HepG2 (cell line): ENCODE measurements around the gene VCX3B. TPM values are rescaled to one million over a fixed set of nuclear protein-coding genes. Genes with fewer than 3 reads are reported as not detected.

Experiments
- ATAC-seq: fragments of 200-7000 bp; cut with Tn5 transposase; 3 replicates; pipeline ENCODE4 v1.9.1; 2020; ENCODE audit warnings: mild to moderate bottlenecking, moderate library complexity
- BruUV-seq: library from RNA; stranded (reverse); fragments of 400-500 nt; replicated peaks from 2 replicates; lab custom pipeline; 2021; lab: Mats Ljungman, UMichigan
- CTCF ChIA-PET: fragments of 300-600 bp; formaldehyde crosslinking; extraction: SDS; loops from one replicate; lab custom pipeline; 2021; ENCODE audit warnings: low total read pairs, inconsistent platforms, low intra/inter-chr PET ratio; lab: Yijun Ruan, JAX
- POLR2A ChIA-PET: fragments of 350-600 bp; sonication (Branson Sonifier 250); formaldehyde crosslinking; loops from one replicate; lab custom pipeline; 2020; ENCODE audit warnings: antibody characterized with exemption, inconsistent platforms; lab: Yijun Ruan, JAX
- DNase-seq: peaks from one replicate; pipeline ENCODE4 v3.0.0-alpha.2; 2015; ENCODE audit warnings: low spot score
- FAIRE-seq: peaks from 3 replicates; lab custom pipeline; 2011; peaks lifted over from hg19 to GRCh38; lab: Jason Lieb, UNC
- H2AFZ ChIP-seq: one replicate; pipeline ENCODE4 v1.6.1; 2011; ENCODE audit warnings: low read length, inconsistent platforms
- H3K27ac ChIP-seq: fragments of 300-600 bp; 3 replicates; pipeline ENCODE4 v1.8.0; 2011; ENCODE audit warnings: mixed run types, mild to moderate bottlenecking, mixed read lengths, low read length, inconsistent platforms; ENCODE audit not compliant: insufficient read depth; ENCODE audit errors: extremely low read length
- H3K27me3 ChIP-seq, 2 experiments: fragments of 200-600 bp in 1 of 2; 2 replicates in 1 of 2; 3 replicates in 1 of 2; pipeline versions ENCODE4 v1.6.0 to v1.8.0; 2011; ENCODE audit warnings: low read length in 2 of 2, mild to moderate bottlenecking in 2 of 2, moderate library complexity in 2 of 2, inconsistent platforms in 1 of 2; ENCODE audit not compliant: insufficient read depth in 2 of 2, control insufficient read depth in 1 of 2
- H3K36me3 ChIP-seq, 2 experiments: fragments of 200-600 bp in 1 of 2; replicated peaks in 1 of 2; 2 replicates in 1 of 2; 3 replicates in 1 of 2; pipeline versions ENCODE4 v1.5.1 to v1.8.0; 2011; ENCODE audit warnings: low read length in 2 of 2, inconsistent platforms in 1 of 2; ENCODE audit not compliant: insufficient read depth in 2 of 2, control insufficient read depth in 1 of 2
- H3K4me1 ChIP-seq: 2 replicates; pipeline ENCODE4 v1.5.1; 2012; ENCODE audit warnings: low read length, inconsistent platforms; ENCODE audit not compliant: insufficient read depth
- H3K4me2 ChIP-seq: 2 replicates; pipeline ENCODE4 v1.6.0; 2011; ENCODE audit warnings: low read depth, low read length, inconsistent platforms
- H3K4me3 ChIP-seq, 3 experiments: fragments of 200-600 bp in 1 of 3; sonication (generic), shearing (Covaris generic) in 1 of 3; replicated peaks in 1 of 3; 2 replicates each; pipeline ENCODE4 v1.5.1; 2011 to 2016; ENCODE audit warnings: low read length in 3 of 3, inconsistent platforms in 2 of 3, low read depth in 2 of 3, mild to moderate bottlenecking in 2 of 3, control low read depth in 1 of 3, mixed read lengths in 1 of 3; ENCODE audit not compliant: insufficient read depth in 1 of 3
- H3K79me2 ChIP-seq: one replicate; pipeline ENCODE4 v1.6.1; 2011; ENCODE audit warnings: low read length, inconsistent platforms; ENCODE audit not compliant: insufficient read depth
- H3K9ac ChIP-seq: 2 replicates; pipeline ENCODE4 v1.6.0; 2011; ENCODE audit warnings: mild to moderate bottlenecking, low read depth, low read length, inconsistent platforms; ENCODE audit not compliant: insufficient read depth
- H3K9me3 ChIP-seq: 2 replicates; pipeline ENCODE4 v1.5.1; 2012; ENCODE audit warnings: mild to moderate bottlenecking, low read length
- H4K20me1 ChIP-seq: 2 replicates; pipeline ENCODE4 v1.6.0; 2011; ENCODE audit warnings: inconsistent platforms, mild to moderate bottlenecking, low read length, moderate library complexity; ENCODE audit not compliant: insufficient read depth
- MAFK ChIP-seq, 2 experiments: IDR thresholded peaks in 1 of 2; conservative IDR thresholded peaks in 1 of 2; 2 replicates each; pipeline ENCODE4 v1.6.1; 2011; ENCODE audit warnings: improper control_type of control experiment in 2 of 2, low read length in 2 of 2
- MIER3 ChIP-seq: IDR thresholded peaks from 2 replicates; pipeline ENCODE4 v1.6.1; 2016; ENCODE audit warnings: missing compliant biosample characterization, borderline replicate concordance
- SRSF1 ChIP-seq: fragments of 200-400 bp; formaldehyde crosslinking; optimal IDR thresholded peaks from 2 replicates; pipeline ENCODE3; 2017; ENCODE audit warnings: mild to moderate bottlenecking, low read depth, low read length, moderate library complexity
- SUZ12 ChIP-seq: fragments of 150-350 bp; IDR thresholded peaks from 2 replicates; pipeline ENCODE4 v1.6.1; 2014; ENCODE audit warnings: low read depth, low read length
- ZNF660 ChIP-seq: sonication (generic); formaldehyde crosslinking; IDR thresholded peaks from 2 replicates; pipeline ENCODE4 v1.5.1; 2020; ENCODE audit warnings: mild to moderate bottlenecking, low read depth, missing genetic modification reagents, borderline replicate concordance
- WGBS: methylation state at CpG from one replicate; pipeline ENCODE4 v1.1.6; 2017; ENCODE audit warnings: low lambda C conversion rate; 5-methylcytosine and 5-hydroxymethylcytosine counted together
- in situ Hi-C: cut with HindIII; loops from 2 replicates; pipeline ENCODE4 v1.10.0; 2017; ENCODE audit warnings: low pct_unique_long_range_greater_than_20kb; ENCODE audit not compliant: extremely low pct_ligation_motif_present
- intact Hi-C: fragments of 100-400 bp; cut with micrococcal nuclease; formaldehyde crosslinking; loops from one replicate; pipeline ENCODE4 v1.10.0; 2022; ENCODE audit not compliant: unreplicated experiment
- polyA plus RNA-seq, 8 experiments: library from polyadenylated mRNA; depleted of rRNA in 3 of 8; stranded (reverse) in 7 of 8; unstranded in 1 of 8; fragments of >200 nt; fragmentation: Illumina TruSeq in 4 of 8; extraction: Trizol in 4 of 8; gene quantifications; 2 replicates each; pipeline versions ENCODE4 v1.2.1 to v1.2.3, GENCODE V29; 2011 to 2016; ENCODE audit warnings: low read depth in 4 of 8, missing spikeins in 1 of 8, mixed read lengths in 1 of 8; ENCODE audit not compliant: insufficient read depth in 1 of 8
- total RNA-seq, 5 experiments: library from RNA; depleted of rRNA; stranded (reverse); fragments of >200 nt; fragmentation: Illumina TruSeq; extraction: Trizol; gene quantifications; 2 replicates each; pipeline ENCODE4 v1.2.3, GENCODE V29; 2016; ENCODE audit warnings: low read depth in 1 of 5
- TF ChIP-seq, protein P1 (sequence below): sonication (generic); IDR thresholded peaks from 2 replicates; pipeline ENCODE4 v1.6.1; 2016; ENCODE audit warnings: low read depth, borderline replicate concordance
- TF ChIP-seq, protein P2 (sequence below): sonication (generic); formaldehyde crosslinking; IDR thresholded peaks from 2 replicates; pipeline ENCODE4 v1.5.0; 2020; ENCODE audit warnings: mild to moderate bottlenecking, missing genetic modification reagents

VCX3B gene
- total and polyA plus RNA-seq, 2 of the 13 experiments (the other 11 are each of a cell fraction or from before 2014, with no cell fraction given): not detected

DNA sequence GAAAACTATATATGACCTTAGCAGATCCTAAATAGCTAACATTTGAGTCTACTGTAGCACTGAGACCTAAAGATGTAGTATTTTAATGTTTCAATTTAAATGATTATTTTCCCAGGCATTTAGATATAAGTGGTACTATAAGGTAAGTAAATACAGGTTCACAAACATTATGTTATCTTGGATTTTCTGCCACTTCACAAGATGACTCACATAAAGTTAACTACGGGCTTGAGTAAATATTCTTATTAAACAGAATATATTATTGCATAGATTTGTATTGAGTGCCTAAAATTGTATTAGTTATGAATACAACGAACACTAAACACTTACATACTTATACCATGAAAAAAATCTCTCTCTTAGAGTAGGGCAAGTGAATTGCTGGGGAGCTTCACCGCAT lies 34.2 kb upstream of the VCX3B start:
- Histone ChIP-seq H3K27ac (no peak overlapping the region), H3K36me3 (no peaks in the 10 kb centered on the region), H2AFZ (no peak overlapping the region), H3K4me3 (no peak overlapping the region), H3K9me3 (no peaks in the 10 kb centered on the region), H3K4me1 (no peaks in the 10 kb centered on the region), H3K4me2 (no peak overlapping the region)
- CTCF ChIA-PET: no interaction called here
- FAIRE-seq: no peak
- BruUV-seq: no TSS peak
- ATAC-seq: no peak
- WGBS: 4% methylated on average over 3 of the region's 3 CpGs
- intact Hi-C loops: no loop called here
- no peak for DNase-seq
- TF ChIP-seq MIER3 (CRISPR knock-in tag) (no peak), SRSF1 (no peak), MAFK (conservative IDR thresholded peaks at IDR 0.05 in 1 of 2, IDR thresholded peaks at IDR 0.05 in 1 of 2; ENCODE audit: low read length in 2 of 2) (no peak), SUZ12 (no peak), ZNF660 (CRISPR knock-in tag) (no peak)
- TF ChIP-seq, protein P1, sequence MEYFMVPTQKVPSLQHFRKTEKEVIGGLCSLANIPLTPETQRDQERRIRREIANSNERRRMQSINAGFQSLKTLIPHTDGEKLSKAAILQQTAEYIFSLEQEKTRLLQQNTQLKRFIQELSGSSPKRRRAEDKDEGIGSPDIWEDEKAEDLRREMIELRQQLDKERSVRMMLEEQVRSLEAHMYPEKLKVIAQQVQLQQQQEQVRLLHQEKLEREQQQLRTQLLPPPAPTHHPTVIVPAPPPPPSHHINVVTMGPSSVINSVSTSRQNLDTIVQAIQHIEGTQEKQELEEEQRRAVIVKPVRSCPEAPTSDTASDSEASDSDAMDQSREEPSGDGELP: no peak
- TF ChIP-seq, protein P2, sequence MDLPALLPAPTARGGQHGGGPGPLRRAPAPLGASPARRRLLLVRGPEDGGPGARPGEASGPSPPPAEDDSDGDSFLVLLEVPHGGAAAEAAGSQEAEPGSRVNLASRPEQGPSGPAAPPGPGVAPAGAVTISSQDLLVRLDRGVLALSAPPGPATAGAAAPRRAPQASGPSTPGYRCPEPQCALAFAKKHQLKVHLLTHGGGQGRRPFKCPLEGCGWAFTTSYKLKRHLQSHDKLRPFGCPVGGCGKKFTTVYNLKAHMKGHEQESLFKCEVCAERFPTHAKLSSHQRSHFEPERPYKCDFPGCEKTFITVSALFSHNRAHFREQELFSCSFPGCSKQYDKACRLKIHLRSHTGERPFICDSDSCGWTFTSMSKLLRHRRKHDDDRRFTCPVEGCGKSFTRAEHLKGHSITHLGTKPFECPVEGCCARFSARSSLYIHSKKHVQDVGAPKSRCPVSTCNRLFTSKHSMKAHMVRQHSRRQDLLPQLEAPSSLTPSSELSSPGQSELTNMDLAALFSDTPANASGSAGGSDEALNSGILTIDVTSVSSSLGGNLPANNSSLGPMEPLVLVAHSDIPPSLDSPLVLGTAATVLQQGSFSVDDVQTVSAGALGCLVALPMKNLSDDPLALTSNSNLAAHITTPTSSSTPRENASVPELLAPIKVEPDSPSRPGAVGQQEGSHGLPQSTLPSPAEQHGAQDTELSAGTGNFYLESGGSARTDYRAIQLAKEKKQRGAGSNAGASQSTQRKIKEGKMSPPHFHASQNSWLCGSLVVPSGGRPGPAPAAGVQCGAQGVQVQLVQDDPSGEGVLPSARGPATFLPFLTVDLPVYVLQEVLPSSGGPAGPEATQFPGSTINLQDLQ (CRISPR knock-in tag): no peak
- TF ChIP-seq, all 625 proteins: peak for 0
- H3K79me2 ChIP-seq: no peaks in the 10 kb centered on the region
- POLR2A ChIA-PET: no interaction called here
- H3K9ac ChIP-seq: no peak overlapping the region
- no peaks in the 10 kb centered on the region for H4K20me1 ChIP-seq
- in situ Hi-C loops: no loop called here
- no peaks in the 10 kb centered on the region for H3K27me3 ChIP-seq
